ENCODE data around the gene ELFN2. TPM values are rescaled to one million over a fixed set of nuclear protein-coding genes. Genes with fewer than 3 reads are reported as not detected.

Gene ELFN2
- total RNA-seq, 3 donors from 2014 or later: 0.35 to 0.54 TPM; not detected in 1

GRCh38 chr22:37425800-37426705 lies 1.2 kb downstream of the ELFN2 start:
- Histone ChIP-seq H3K4me1 (ENCODE audit: low read depth) (peaks cover 4% of the 10 kb centered on the region), H3K4me3 (no peak overlapping the region), H3K9me3 (no peaks in the 10 kb centered on the region), H3K36me3 (ENCODE audit: low read depth) (no peaks in the 10 kb centered on the region)
- intact Hi-C loops (cut with DNase I, micrococcal nuclease): loop anchor here in 1 of 2 donors (5.0 kb wide), 1 partner anchor 109 kb away; no protein-coding TSS in a partner anchor
- no peak for TF ChIP-seq CTCF (IDR thresholded peaks at IDR 0.05)
- ATAC-seq (peak; percentile 23), DNase-seq (no peak)

- DNase-seq: no peak
- H3K4me3 ChIP-seq: no peak overlapping the region
- no peaks in the 10 kb centered on the region for H3K36me3 ChIP-seq (ENCODE audit: low read depth)
- ATAC-seq: no peak
- peaks cover 4% of the 10 kb centered on the region for H3K4me1 ChIP-seq (ENCODE audit: low read depth)
- no peaks in the 10 kb centered on the region for H3K9me3 ChIP-seq
- intact Hi-C loops (cut with DNase I, micrococcal nuclease): loop anchor here in 1 of 2 donors (5.0 kb wide), 1 partner anchor 108 kb away; no protein-coding TSS in a partner anchor
- no peak for TF ChIP-seq CTCF (IDR thresholded peaks at IDR 0.05)
These were observed 1.9 kb downstream of the ELFN2 start for GRCh38 chr22:37425369-37425768.

- intact Hi-C loops (cut with DNase I, micrococcal nuclease): no loop called here
- Histone ChIP-seq H3K36me3 (ENCODE audit: low read depth) (no peaks in the 10 kb centered on the region), H3K9me3 (no peaks in the 10 kb centered on the region), H3K4me1 (ENCODE audit: low read depth) (peaks cover 4% of the 10 kb centered on the region), H3K4me3 (no peak overlapping the region)
- no peak for TF ChIP-seq CTCF (IDR thresholded peaks at IDR 0.05)
- DNase-seq (no peak), ATAC-seq (no peak)
These were observed 4.0 kb downstream of the ELFN2 start for GRCh38 chr22:37423283-37423682.

- Histone ChIP-seq H3K4me1 (ENCODE audit: low read depth) (no peaks in the 10 kb centered on the region), H3K36me3 (ENCODE audit: low read depth) (no peaks in the 10 kb centered on the region), H3K4me3 (no peak overlapping the region), H3K9me3 (no peaks in the 10 kb centered on the region)
- intact Hi-C loops (cut with DNase I, micrococcal nuclease): no loop called here
- no peak for TF ChIP-seq CTCF (IDR thresholded peaks at IDR 0.05)
- no peak for ATAC-seq
- no peak for DNase-seq
These were observed 5.8 kb downstream of the ELFN2 start for GRCh38 chr22:37421468-37421877.

- H3K4me3 ChIP-seq: no peak overlapping the region
- peak in 1 of 3 donors; percentile 19 for DNase-seq
- no peak for TF ChIP-seq CTCF (IDR thresholded peaks at IDR 0.05)
These were observed 6.4 kb downstream of the ELFN2 start for GRCh38 chr22:37420686-37421467.

More at GRCh38 chr22:37420686-37421467, 6.4 kb downstream of the ELFN2 start:
- no peaks in the 10 kb centered on the region for H3K36me3 ChIP-seq (ENCODE audit: low read depth)
- H3K4me1 ChIP-seq (ENCODE audit: low read depth): no peaks in the 10 kb centered on the region
- no peaks in the 10 kb centered on the region for H3K9me3 ChIP-seq
- no peak for ATAC-seq
- intact Hi-C loops (cut with DNase I, micrococcal nuclease): no loop called here

Measured in mucosa of descending colon (tissue), 3 donors.